WTC11 (cell line): ENCODE measurements around the gene NALF2.

Experiments
- FOXK1 ChIP-seq: sonication (generic); formaldehyde crosslinking; IDR thresholded peaks from 2 replicates; pipeline ENCODE4 v1.8.0; 2022; ENCODE audit warnings: mild to moderate bottlenecking, moderate library complexity, missing genetic modification reagents
- TF ChIP-seq, protein P1 (sequence below): sonication (generic); formaldehyde crosslinking; IDR thresholded peaks from 2 replicates; pipeline ENCODE4 v1.8.1; 2023; ENCODE audit warnings: mild to moderate bottlenecking, moderate library complexity, missing genetic modification reagents
- TF ChIP-seq, protein P2 (sequence below): fragments of 200-600 bp; IDR thresholded peaks from 2 replicates; pipeline ENCODE4 v1.8.0; 2022; ENCODE audit warnings: antibody characterized with exemption
- TF ChIP-seq, protein P3 (sequence below): sonication (generic); formaldehyde crosslinking; IDR thresholded peaks from 2 replicates; pipeline ENCODE4 v1.8.1; 2022; ENCODE audit warnings: mild to moderate bottlenecking, moderate library complexity, missing genetic modification reagents

DNA sequence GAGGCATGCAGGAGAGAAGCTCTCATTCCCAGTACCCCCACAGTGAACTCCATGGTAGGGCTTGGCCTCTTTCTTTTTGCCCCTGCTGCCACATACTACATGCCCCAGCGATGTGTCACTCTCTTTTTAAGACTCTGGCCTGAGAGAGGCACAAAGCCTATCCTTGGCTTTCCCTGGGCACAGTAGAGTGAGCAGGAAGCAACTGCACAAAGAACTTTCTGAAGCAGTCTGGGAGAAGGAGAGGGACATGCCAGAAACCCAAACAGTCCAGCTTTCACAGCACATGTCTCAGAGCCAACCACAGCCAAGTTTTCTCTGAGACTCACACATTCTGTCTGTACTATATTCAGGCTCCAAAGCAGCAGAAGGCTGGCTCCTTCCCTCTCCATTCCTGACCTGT lies 7.9 kb upstream of the NALF2 start:
- no peak for TF ChIP-seq FOXK1 (CRISPR knock-in tag)
- TF ChIP-seq, protein P1, sequence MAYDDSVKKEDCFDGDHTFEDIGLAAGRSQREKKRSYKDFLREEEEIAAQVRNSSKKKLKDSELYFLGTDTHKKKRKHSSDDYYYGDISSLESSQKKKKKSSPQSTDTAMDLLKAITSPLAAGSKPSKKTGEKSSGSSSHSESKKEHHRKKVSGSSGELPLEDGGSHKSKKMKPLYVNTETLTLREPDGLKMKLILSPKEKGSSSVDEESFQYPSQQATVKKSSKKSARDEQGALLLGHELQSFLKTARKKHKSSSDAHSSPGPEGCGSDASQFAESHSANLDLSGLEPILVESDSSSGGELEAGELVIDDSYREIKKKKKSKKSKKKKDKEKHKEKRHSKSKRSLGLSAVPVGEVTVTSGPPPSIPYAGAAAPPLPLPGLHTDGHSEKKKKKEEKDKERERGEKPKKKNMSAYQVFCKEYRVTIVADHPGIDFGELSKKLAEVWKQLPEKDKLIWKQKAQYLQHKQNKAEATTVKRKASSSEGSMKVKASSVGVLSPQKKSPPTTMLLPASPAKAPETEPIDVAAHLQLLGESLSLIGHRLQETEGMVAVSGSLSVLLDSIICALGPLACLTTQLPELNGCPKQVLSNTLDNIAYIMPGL (CRISPR knock-in tag) = no peak
- TF ChIP-seq, protein P2, sequence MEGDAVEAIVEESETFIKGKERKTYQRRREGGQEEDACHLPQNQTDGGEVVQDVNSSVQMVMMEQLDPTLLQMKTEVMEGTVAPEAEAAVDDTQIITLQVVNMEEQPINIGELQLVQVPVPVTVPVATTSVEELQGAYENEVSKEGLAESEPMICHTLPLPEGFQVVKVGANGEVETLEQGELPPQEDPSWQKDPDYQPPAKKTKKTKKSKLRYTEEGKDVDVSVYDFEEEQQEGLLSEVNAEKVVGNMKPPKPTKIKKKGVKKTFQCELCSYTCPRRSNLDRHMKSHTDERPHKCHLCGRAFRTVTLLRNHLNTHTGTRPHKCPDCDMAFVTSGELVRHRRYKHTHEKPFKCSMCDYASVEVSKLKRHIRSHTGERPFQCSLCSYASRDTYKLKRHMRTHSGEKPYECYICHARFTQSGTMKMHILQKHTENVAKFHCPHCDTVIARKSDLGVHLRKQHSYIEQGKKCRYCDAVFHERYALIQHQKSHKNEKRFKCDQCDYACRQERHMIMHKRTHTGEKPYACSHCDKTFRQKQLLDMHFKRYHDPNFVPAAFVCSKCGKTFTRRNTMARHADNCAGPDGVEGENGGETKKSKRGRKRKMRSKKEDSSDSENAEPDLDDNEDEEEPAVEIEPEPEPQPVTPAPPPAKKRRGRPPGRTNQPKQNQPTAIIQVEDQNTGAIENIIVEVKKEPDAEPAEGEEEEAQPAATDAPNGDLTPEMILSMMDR = no peak
- TF ChIP-seq, protein P3, sequence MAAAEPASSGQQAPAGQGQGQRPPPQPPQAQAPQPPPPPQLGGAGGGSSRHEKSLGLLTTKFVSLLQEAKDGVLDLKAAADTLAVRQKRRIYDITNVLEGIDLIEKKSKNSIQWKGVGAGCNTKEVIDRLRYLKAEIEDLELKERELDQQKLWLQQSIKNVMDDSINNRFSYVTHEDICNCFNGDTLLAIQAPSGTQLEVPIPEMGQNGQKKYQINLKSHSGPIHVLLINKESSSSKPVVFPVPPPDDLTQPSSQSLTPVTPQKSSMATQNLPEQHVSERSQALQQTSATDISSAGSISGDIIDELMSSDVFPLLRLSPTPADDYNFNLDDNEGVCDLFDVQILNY (CRISPR knock-in tag) = no peak
